GM19455 (cell line): ENCODE results near the gene SLC35F3.
"Not testable (repeated sequence)": the region's sequence is repeated elsewhere in the genome, so short reads cannot be mapped to it uniquely, and the experiment has no call there.

ENCODE experiments used
- ATAC-seq: cut with Tn5 transposase; IDR thresholded peaks from one replicate; pipeline ENCODE4 v1.9.1; 2021; ENCODE audit not compliant: unreplicated experiment

SLC35F3 gene

GRCh38 chr1:234136073-234136472 lies 231.6 kb downstream of the SLC35F3 start:
- no peak for ATAC-seq

- no peak for ATAC-seq
These were observed 235.5 kb downstream of the SLC35F3 start for GRCh38 chr1:234139966-234140365.

GRCh38 chr1:234140388-234140787 lies 235.9 kb downstream of the SLC35F3 start:
- ATAC-seq: no peak

- ATAC-seq: no peak
These were observed 236.5 kb downstream of the SLC35F3 start for GRCh38 chr1:234141006-234141405.

- ATAC-seq: no peak
These were observed 239.2 kb downstream of the SLC35F3 start for GRCh38 chr1:234143681-234144080.

- no peak for ATAC-seq
These were observed 240.4 kb downstream of the SLC35F3 start for GRCh38 chr1:234144901-234145300.

GRCh38 chr1:234148350-234148749 lies 243.9 kb downstream of the SLC35F3 start:
- no peak for ATAC-seq

- ATAC-seq: no peak
These were observed 244.3 kb downstream of the SLC35F3 start for GRCh38 chr1:234148816-234149215.

- no peak for ATAC-seq
These were observed 244.7 kb downstream of the SLC35F3 start for GRCh38 chr1:234149217-234149616.

GRCh38 chr1:234150892-234151291 lies 246.4 kb downstream of the SLC35F3 start:
- no peak for ATAC-seq

- not testable (repeated sequence) for ATAC-seq
These were observed 247.9 kb downstream of the SLC35F3 start for GRCh38 chr1:234152344-234152743.

- ATAC-seq: peak; percentile 61
These were observed 250.1 kb downstream of the SLC35F3 start for GRCh38 chr1:234154320-234155251.

GRCh38 chr1:234162661-234163060 lies 258.2 kb downstream of the SLC35F3 start:
- no peak for ATAC-seq

- no peak for ATAC-seq
These were observed 258.9 kb downstream of the SLC35F3 start for GRCh38 chr1:234163267-234163919.

- no peak for ATAC-seq
These were observed 259.7 kb downstream of the SLC35F3 start for GRCh38 chr1:234164098-234164709.

- no peak for ATAC-seq
These were observed 263.7 kb downstream of the SLC35F3 start for GRCh38 chr1:234168061-234168724.

- ATAC-seq: no peak
These were observed 264.8 kb downstream of the SLC35F3 start for GRCh38 chr1:234169161-234169849.

- ATAC-seq: no peak
These were observed 265.6 kb downstream of the SLC35F3 start for GRCh38 chr1:234170067-234170466.

- ATAC-seq: no peak
These were observed 266.1 kb downstream of the SLC35F3 start for GRCh38 chr1:234170622-234171021.

- no peak for ATAC-seq
These were observed 269.5 kb downstream of the SLC35F3 start for GRCh38 chr1:234173968-234174367.

- no peak for ATAC-seq
These were observed 270.9 kb downstream of the SLC35F3 start for GRCh38 chr1:234175363-234175762.
